HG02970 (cell line): ENCODE results near the gene AOAH.

Experiments
- ATAC-seq: cut with Tn5 transposase; IDR thresholded peaks from one replicate; pipeline ENCODE4 v1.9.1; 2021; ENCODE audit warnings: mild to moderate bottlenecking, moderate library complexity, moderate number of reproducible peaks; ENCODE audit not compliant: unreplicated experiment, low FRiP score

Gene AOAH, protein sequence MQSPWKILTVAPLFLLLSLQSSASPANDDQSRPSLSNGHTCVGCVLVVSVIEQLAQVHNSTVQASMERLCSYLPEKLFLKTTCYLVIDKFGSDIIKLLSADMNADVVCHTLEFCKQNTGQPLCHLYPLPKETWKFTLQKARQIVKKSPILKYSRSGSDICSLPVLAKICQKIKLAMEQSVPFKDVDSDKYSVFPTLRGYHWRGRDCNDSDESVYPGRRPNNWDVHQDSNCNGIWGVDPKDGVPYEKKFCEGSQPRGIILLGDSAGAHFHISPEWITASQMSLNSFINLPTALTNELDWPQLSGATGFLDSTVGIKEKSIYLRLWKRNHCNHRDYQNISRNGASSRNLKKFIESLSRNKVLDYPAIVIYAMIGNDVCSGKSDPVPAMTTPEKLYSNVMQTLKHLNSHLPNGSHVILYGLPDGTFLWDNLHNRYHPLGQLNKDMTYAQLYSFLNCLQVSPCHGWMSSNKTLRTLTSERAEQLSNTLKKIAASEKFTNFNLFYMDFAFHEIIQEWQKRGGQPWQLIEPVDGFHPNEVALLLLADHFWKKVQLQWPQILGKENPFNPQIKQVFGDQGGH

DNA sequence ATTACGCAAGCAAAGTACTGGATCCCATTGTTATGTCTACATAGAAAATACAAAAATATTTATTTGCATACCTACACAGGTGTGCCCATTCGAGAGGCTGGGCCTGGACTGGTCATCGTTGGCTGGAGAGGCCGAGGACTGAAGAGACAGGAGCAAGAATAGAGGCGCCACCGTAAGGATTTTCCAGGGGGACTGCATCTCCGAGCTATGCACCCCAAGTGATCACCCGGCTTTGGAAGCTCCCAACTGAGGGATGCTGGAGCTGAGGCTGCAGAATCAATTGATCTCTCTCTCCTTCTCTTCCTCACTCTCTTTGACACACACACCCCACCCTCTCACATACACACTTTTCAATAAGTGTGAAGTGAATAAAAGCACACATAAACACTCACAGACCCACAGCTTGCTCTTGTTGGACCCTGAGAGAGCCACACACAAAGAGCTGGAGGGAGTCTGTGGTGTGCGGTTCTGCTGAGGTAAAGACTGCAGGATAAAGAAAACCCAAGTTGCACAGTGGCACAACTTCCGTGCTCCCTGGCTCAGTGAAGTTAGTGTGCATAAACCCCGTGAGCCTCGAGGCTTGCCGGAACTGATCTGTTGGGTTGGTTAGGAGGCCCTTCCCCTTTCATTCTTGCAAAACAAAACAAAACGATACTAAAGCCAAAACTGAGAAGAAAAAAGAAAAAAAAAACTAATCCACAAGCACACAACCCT lies at the start of gene AOAH:
AOAH (minus strand) TSS at position 544 of the 714 bp plus-strand sequence; CDS start at position 198, 346 bp downstream.
- peak; percentile 62 for ATAC-seq

DNA sequence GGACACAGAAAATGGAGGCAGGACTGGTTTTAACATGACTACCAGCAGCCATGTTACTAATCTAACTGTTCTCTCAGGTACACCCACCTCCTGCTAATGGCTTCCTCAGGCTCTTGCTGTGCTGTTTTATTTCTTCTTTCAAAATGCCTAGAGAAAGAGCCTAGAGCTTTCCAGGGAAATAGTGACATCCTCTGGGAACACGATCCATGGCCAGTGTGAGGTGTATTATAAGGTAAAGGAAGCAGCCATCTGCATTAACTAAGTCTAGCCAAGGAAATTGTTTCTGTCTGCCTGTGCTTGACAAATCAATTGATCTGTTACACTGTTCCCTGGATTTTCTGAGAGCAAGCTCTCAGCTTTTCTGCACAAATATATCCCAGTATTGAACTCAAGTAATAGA lies 42.2 kb upstream of the AOAH start:
- no peak for ATAC-seq

DNA sequence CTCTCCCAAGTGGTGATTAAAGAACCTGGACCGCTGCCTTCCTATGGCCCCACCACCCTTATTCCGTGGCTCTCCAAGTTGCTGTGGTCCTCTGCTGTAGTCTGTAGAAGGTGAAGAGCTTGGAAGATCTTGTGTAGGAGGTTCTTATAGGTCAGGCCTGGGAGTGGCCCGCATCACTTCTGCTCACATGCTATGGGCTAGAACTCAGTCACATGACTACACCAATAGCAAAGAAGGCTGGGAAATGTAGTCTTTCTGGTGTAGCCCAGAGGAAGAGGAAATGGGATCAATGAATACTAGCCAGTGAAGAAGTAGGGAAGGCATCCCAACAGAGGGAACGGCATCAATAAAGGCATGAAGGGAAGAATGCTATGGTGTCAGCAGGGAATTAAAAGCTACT lies 41.3 kb upstream of the AOAH start:
- no peak for ATAC-seq

DNA sequence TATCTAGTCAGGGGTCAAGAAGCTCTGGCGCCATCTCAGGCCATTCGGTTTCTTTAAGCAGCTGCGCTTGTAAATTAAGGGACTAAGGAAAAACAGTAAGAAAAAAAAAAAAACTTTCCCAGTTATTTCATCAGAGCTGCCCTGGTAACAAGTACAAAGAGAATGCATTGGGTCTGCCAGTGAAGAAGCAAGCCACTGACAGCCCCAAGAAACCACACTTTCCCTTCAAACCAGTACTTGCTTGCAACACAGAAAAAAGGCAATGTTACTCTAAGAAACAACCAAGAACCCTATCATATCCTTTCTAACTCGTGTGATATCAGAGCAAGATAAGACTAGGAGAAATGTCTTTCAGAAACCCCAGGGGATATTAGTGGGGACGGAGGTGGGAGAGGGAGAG lies 40.6 kb upstream of the AOAH start:
- no peak for ATAC-seq

GRCh38 chr7:36763132-36763816 lies 39.0 kb upstream of the AOAH start:
- ATAC-seq: no peak

- no peak for ATAC-seq
Measured at GRCh38 chr7:36762394-36762793, 38.1 kb upstream of the AOAH start.

GRCh38 chr7:36761835-36762234 lies 37.5 kb upstream of the AOAH start:
- no peak for ATAC-seq

DNA sequence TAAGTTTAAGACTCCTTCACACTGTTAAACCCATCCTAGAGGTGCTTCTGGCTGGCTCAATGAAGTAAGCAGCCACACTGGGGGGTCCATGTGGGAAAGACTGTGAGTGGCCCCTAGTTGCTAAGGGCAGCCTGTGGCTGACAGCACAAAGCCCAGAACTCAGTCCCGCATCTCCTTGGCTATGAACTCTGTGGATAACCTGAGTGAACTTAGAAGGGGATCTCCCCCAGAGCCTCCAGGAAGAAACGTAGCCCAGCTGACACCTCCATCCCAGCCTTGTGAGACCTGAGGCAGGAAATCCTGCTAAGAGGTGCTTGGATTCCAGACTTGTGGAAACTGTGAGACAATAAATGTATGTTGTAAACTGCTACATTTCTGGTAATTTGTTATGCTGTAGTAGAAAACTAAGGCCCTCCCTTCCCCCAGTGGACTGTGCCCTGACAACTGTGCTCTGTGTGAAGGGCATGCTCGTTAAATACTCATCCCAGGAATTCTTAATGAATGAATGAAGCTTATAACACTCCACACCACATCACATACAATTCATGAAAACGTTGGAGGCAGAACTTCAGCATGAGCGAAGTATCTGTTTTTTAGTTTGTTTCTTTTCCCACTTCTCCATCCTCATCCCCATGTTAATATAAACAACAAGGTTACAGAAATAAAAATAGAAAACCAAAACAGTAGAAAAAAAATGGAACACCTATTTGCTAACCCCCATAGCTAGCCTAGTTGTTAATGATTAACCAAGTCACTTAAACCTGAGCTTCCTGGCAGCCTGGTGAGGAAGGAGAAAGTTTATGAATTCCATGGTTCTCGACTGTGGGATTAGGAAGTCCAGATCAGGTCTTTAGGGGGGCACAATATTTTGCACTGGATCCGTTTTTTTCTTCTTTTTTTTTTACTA lies 36.8 kb upstream of the AOAH start:
- no peak for ATAC-seq

DNA sequence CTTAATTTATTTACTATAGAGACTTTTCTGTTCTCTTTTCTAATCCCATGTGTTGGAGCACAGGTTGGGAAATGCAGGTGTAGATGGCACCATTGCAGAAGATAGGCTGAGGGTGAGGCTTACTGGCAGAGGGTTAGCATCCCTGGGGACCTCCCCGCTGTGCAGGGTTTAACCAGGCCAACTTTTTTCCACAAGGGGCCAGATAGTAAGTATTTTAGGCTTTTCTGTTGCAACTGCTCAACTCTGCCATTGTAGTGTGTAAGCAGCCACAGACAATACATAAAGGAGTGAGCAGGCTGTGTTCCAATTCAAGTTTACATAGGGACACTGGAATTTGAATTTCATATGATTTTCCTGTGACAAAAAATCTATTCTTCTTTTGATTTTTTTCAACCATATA lies 34.6 kb upstream of the AOAH start:
- no peak for ATAC-seq

GRCh38 chr7:36755484-36755883 lies 31.2 kb upstream of the AOAH start:
- ATAC-seq: no peak

DNA sequence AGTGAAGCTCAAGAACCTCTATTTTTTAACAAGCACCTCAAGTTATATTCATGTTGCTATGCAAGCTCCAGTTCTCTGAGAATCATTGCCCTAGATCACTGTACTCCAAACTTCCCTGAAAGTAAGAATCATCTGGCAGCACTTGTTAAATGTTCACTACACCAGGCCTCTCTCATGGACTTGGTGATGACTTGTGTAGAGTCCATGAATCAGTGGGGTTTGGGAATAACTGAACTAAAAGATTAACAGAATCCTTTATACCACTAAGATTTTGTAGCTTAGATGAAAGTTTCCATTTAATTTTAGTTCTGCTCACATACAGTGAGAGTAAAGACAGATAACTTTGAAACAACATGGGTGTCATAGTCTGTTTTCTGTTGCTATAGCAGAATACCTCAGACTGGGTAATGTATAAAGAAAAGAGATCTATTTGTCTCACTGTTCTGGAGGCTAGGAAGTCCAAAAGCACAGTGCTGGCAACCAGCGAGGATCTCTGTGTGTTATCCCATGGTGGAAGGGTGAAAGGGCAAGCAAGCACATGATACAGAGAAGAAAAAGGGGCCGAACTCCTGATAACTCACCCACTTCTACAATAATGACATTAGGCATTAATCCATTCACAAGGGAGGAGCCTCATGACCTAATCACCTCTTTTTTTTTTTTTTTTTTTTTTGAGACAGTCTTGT lies 27.9 kb upstream of the AOAH start:
- no peak for ATAC-seq

DNA sequence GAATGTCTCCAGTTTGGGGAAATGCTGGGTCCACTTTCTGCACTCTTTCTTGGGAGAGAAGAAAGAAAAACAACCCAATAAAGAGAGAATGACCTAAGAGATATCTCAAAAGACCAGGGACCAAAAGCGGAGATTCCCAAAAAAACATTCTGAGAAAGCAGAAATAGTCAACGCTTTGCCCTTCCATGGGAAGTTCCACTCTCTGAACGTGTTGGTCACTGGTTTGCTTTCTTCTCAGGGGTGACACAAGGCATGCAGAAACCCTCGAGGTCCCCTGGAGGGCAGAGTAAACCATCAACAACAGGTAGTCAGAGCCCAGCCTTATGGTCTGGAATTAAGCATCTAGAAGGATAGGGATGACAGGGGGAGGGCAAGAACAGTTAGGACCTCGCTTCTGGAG lies 26.2 kb upstream of the AOAH start:
- no peak for ATAC-seq

DNA sequence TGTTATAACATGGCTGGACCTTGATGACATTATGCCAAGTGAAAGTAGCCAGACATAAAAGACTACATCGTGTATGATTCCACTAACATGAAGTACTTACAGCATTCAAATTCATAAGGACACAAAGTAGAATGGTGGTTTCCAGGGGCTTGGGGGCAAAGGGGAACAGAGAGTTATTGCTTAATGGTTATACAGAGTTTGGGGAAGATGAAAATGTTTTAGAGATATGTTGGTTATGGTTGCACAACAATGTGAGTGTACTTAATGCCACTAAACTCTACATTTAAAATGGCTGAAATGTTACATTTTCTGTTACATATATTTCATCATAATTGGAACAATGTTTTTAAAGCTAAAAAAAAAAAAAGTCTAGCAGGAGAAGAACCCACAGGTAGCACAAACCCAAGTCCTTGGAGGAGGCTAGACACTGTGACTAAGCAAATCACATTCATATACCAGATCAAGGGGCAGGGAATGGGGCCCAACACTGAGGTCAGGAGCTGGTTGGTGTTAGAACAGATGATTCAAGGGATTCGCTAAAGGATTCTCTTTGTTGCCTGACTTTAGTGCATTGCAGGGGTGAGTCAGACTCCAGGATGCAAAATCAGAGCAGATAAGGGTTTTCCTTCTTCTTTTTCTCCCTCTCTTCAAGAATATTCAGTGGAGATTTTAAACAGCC lies 25.1 kb upstream of the AOAH start:
- ATAC-seq: no peak

- ATAC-seq: no peak
Measured at GRCh38 chr7:36748017-36748487, 23.8 kb upstream of the AOAH start.

- ATAC-seq: no peak
Measured at GRCh38 chr7:36747280-36748016, 23.2 kb upstream of the AOAH start.

DNA sequence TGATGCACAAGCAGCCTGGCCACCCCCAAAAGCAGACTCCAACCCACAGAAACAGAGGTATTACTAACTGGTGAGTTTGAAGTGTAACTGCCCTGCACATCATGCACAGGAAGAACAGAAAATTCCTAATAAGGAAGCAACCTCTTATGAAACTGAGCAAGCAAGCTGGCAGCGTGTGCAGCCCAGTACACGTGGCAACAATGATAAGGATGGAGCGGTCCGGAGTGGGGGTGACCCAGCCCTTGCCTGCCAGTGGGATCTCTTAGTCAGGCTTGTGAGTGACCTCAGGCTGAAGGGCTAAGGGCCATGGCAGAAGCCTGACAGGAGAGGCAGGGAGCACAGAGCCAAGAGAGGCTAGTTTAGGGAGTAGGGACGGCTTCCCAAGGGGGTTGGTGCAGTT lies 22.1 kb upstream of the AOAH start:
- no peak for ATAC-seq

DNA sequence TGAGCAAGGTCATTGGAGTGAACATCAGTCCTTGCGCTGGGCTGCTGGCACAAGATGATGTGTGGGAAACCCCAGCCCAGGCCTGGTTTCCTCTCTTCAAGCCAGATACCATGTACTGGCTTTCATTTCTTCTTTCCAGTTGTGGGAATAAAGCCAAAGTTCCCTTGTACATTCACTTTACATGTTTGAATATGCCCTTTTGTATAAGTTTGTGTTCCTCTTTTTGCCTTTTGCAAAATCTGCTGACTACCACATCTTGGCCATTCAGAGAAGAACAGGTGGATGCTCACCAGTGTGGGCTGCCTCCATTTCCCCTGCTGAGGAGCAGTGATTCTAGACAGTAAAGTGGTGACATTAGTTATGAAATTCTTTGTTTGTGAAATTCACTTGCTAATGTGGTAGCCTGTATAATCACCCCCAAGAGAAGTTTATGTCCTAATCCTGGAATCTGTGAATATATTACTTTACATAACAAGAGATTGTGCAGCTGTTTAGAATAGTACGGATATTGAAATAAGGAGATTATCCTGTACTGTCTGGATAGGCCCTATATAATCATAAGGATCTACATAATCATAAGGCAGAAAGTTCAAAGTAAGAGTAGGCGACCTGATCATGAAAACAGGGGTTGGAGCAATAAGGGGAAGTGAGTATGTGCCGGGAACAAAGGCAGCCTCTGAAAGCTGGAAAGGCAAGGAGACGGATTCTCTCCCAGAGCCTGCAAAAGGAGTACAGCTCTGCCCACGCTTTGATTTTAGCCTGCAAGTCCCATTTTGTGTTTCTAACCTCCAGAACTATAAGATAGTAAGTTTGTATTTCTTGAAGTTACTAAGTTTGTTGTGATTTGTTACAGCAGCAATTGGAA lies 18.8 kb upstream of the AOAH start:
- no peak for ATAC-seq
